Prostate gland (tissue), 2 donors: Measurements from ENCODE around the gene OAS3. TPM values are rescaled to one million over a fixed set of nuclear protein-coding genes. Genes with fewer than 3 reads are reported as not detected.

Source experiments
- DNase-seq: peaks from one replicate; pipeline ENCODE4 v3.0.0-alpha.2; 2019; ENCODE audit warnings: low spot score
- H3K27ac ChIP-seq, 2 donors: fragments of 200-600 bp; sonication (generic); 2 replicates each; pipeline ENCODE4 v1.5.1; 2017 to 2019
- H3K27me3 ChIP-seq: fragments of 200-600 bp; sonication (generic); replicated peaks from 2 replicates; pipeline ENCODE4 v1.5.1; 2019; ENCODE audit not compliant: insufficient read depth
- H3K36me3 ChIP-seq, 2 donors: fragments of 200-600 bp; sonication (generic); 1 replicate in 1 of 2; 2 replicates in 1 of 2; pipeline versions ENCODE4 v1.5.1 to v1.8.1; 2017 to 2019
- H3K4me1 ChIP-seq: fragments of 200-600 bp; sonication (generic); replicated peaks from 2 replicates; pipeline ENCODE4 v1.5.1; 2019
- H3K4me3 ChIP-seq, 2 donors: fragments of 200-600 bp; sonication (generic); 2 replicates each; pipeline ENCODE4 v1.5.1; 2017 to 2019
- H3K9me3 ChIP-seq: fragments of 200-600 bp; sonication (generic); 2 replicates; pipeline ENCODE4 v1.5.1; 2017
- CTCF ChIP-seq, 4 experiments: fragments of 200-600 bp in 2 of 4; fragments of 450-650 bp in 2 of 4; sonication (generic) in 2 of 4; IDR thresholded peaks; 1 replicate in 3 of 4; 2 replicates in 1 of 4; pipeline ENCODE4 v1.5.1; 2016 to 2019; ENCODE audit warnings: antibody characterized with exemption in 4 of 4, mild to moderate bottlenecking in 2 of 4, moderate library complexity in 2 of 4
- POLR2A ChIP-seq: fragments of 450-650 bp; IDR thresholded peaks from one replicate; pipeline ENCODE4 v1.6.1; 2016; ENCODE audit warnings: antibody characterized with exemption, mild to moderate bottlenecking
- POLR2AphosphoS5 ChIP-seq: sonication (generic); formaldehyde crosslinking; IDR thresholded peaks from one replicate; pipeline ENCODE4 v1.6.1; 2017; ENCODE audit warnings: antibody characterized with exemption
- WGBS: methylation state at CpG from one replicate; pipeline ENCODE4 v1.1.5; 2018; 5-methylcytosine and 5-hydroxymethylcytosine counted together
- intact Hi-C: fragments of 100-400 bp; cut with DNase I; formaldehyde crosslinking; loops from one replicate; pipeline ENCODE4 v1.14.2; 2022
- total RNA-seq, 2 donors: library from RNA; depleted of rRNA; stranded (reverse); fragments of >200 nt; gene quantifications; one replicate each; pipeline ENCODE4 v1.1.0, GENCODE V29; 2016

The OAS3 gene
- total RNA-seq, 2 donors from 2014 or later: 8.7 to 11.2 TPM

DNA sequence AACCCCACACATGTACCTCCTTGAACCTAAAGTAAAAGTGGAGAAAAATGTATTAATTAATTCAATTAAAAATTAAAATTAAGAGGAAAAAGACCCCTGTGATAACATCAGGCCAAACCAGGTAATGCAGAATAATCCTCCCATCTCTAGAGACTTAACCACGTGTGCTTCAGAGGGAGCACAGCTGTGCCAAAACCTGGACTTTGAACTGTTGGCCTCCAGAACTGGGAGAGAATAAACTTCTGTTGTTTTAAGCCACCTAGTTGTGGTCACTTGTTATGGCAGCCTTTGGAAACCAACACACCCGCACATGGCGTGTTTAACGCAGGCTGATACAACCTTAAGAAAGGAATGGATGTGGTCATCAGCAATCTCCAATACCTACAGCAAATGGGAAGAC, 63.9 kb downstream of the OAS3 start:
- H3K27ac ChIP-seq: no peak overlapping the region
- 75% methylated on average over 4 of the region's 4 CpGs for WGBS
- no peaks in the 10 kb centered on the region for H3K36me3 ChIP-seq
- no peak for DNase-seq
- H3K27me3 ChIP-seq: no peaks in the 10 kb centered on the region
- no peak overlapping the region for H3K4me3 ChIP-seq
- H3K9me3 ChIP-seq: no peaks in the 10 kb centered on the region
- H3K4me1 ChIP-seq: no peaks in the 10 kb centered on the region
- intact Hi-C loops: no loop called here
- TF ChIP-seq CTCF (IDR thresholded peaks at IDR 0.05) (no peak), POLR2AphosphoS5 (no peak)

DNA sequence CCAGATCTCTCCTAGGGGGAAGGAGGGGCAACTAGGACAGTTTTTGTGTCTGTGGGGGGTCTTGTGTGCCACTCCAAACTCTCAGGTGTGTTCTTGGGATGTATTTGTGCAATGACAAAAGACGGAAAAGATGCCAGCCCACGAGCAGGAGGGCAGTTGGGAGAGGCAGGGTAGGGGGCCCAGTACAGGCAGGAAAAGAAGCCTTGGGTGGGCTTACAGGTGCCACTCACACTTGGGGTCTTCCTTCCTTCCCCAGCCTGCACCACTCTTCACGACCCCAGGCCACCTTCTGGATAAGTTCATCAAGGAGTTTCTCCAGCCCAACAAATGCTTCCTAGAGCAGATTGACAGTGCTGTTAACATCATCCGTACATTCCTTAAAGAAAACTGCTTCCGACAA, 64.4 kb downstream of the OAS3 start:
- no peak for DNase-seq
- Histone ChIP-seq H3K27ac (no peak overlapping the region), H3K4me1 (no peaks in the 10 kb centered on the region), H3K4me3 (no peak overlapping the region), H3K36me3 (no peaks in the 10 kb centered on the region), H3K9me3 (no peaks in the 10 kb centered on the region), H3K27me3 (no peaks in the 10 kb centered on the region)
- 84% methylated on average over 5 of the region's 5 CpGs for WGBS
- intact Hi-C loops: no loop called here
- TF ChIP-seq CTCF (IDR thresholded peaks at IDR 0.05) (no peak), POLR2A (no peak), POLR2AphosphoS5 (no peak)

- Histone ChIP-seq H3K4me3 (no peak overlapping the region), H3K36me3 (no peaks in the 10 kb centered on the region), H3K27ac (no peak overlapping the region), H3K27me3 (no peaks in the 10 kb centered on the region), H3K9me3 (no peaks in the 10 kb centered on the region), H3K4me1 (no peaks in the 10 kb centered on the region)
- 69% methylated on average over 9 of the region's 9 CpGs for WGBS
- intact Hi-C loops: no loop called here
- TF ChIP-seq POLR2A (no peak), POLR2AphosphoS5 (no peak), CTCF (IDR thresholded peaks at IDR 0.05) (no peak)
- DNase-seq: no peak
These were observed 65.4 kb downstream of the OAS3 start for GRCh38 chr12:113003636-113004035.

- H3K27ac ChIP-seq: no peak overlapping the region
- intact Hi-C loops: no loop called here
- H3K36me3 ChIP-seq: no peaks in the 10 kb centered on the region
- TF ChIP-seq POLR2AphosphoS5: no peak
- no peak for TF ChIP-seq CTCF (IDR thresholded peaks at IDR 0.05)
- no peak for TF ChIP-seq POLR2A
- no peaks in the 10 kb centered on the region for H3K4me1 ChIP-seq
- no peak for DNase-seq
- no peaks in the 10 kb centered on the region for H3K27me3 ChIP-seq
- no peaks in the 10 kb centered on the region for H3K9me3 ChIP-seq
- WGBS: 86% methylated on average over 4 of the region's 4 CpGs
- H3K4me3 ChIP-seq: no peak overlapping the region
These were observed 67.5 kb downstream of the OAS3 start for GRCh38 chr12:113005762-113006161.

DNA sequence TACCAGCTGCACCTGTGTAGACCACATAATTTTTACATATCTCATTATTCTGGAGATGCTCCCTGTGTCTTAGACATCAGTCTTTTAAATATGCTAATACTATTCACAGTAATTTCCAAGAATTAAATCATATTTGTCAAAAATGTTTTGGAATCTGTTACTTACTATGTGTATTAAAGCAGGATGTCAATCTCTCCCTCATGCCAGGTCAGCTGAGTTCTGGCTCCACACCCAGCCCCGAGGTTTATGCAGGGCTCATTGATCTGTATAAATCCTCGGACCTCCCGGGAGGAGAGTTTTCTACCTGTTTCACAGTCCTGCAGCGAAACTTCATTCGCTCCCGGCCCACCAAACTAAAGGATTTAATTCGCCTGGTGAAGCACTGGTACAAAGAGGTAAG, 67.9 kb downstream of the OAS3 start:
- no peak for DNase-seq
- Histone ChIP-seq H3K27me3 (no peaks in the 10 kb centered on the region), H3K4me3 (no peak overlapping the region), H3K9me3 (no peaks in the 10 kb centered on the region), H3K36me3 (no peaks in the 10 kb centered on the region), H3K4me1 (no peaks in the 10 kb centered on the region), H3K27ac (no peak overlapping the region)
- TF ChIP-seq POLR2AphosphoS5: no peak
- no peak for TF ChIP-seq CTCF (IDR thresholded peaks at IDR 0.05)
- intact Hi-C loops: no loop called here
- WGBS: 81% methylated on average over 7 of the region's 7 CpGs
